Measurements from ENCODE around the gene SLC6A16. TPM values are rescaled to one million over a fixed set of nuclear protein-coding genes. Genes with fewer than 3 reads are reported as not detected.
A peak's percentile ranks its signal among the peaks of the same experiment; 100 is the strongest.

Gene SLC6A16
- total RNA-seq, 1 experiment from 2014 or later, result 5.0 TPM

GRCh38 chr19:49368711-49369358 is 43.8 kb upstream of the SLC6A16 start:
- H3K4me1 ChIP-seq (ENCODE audit: control insufficient read depth in 1 of 2, insufficient read depth in 2 of 2, low read length in 2 of 2), result peaks cover 10% of the 10 kb centered on the region in 2 experiments
- H4K20me1 ChIP-seq (ENCODE audit: insufficient read depth), result no peaks in the 10 kb centered on the region
- H3K9me2 ChIP-seq (ENCODE audit: insufficient read depth), result no peaks in the 10 kb centered on the region
- no peak for ATAC-seq
- DNase-seq (ENCODE audit: low read depth, low spot score), result no peak
- CTCF ChIA-PET, result no interaction called here
- no peaks in the 10 kb centered on the region for H3K36me3 ChIP-seq (ENCODE audit: control insufficient read depth in 1 of 2, insufficient read depth in 2 of 2, low read length in 2 of 2)
- BruUV-seq (replicated peaks), result no TSS peak
- H3K4me3 ChIP-seq (replicated peaks in 1 of 2; ENCODE audit: low read depth in 1 of 2, low read length in 2 of 2), result no peak overlapping the region
- no peaks in the 10 kb centered on the region for H3K79me2 ChIP-seq (ENCODE audit: insufficient read depth, low read length)
- H3K27ac ChIP-seq (ENCODE audit: low read depth, low read length), result no peak overlapping the region
- H3K4me2 ChIP-seq (ENCODE audit: low read length), result no peak overlapping the region
- TF ChIP-seq CBX3 (IDR thresholded peaks at IDR 0.05; ENCODE audit: low read depth) (peak; percentile 92), CEBPB (IDR thresholded peaks at IDR 0.05; ENCODE audit: low read depth) (no peak)
- H2AFZ ChIP-seq (ENCODE audit: low read depth, low read length, poor library complexity, severe bottlenecking), result no peak overlapping the region
- intact Hi-C loops (cut with micrococcal nuclease), result no loop called here
- RAD21 ChIA-PET (ENCODE audit: low non-redundant PET in 1 of 2, low total read pairs in 2 of 2, uncharacterized antibody in 2 of 2, unreplicated experiment in 2 of 2), result no interaction called here
- H3K27me3 ChIP-seq (ENCODE audit: insufficient read depth, low read length), result no peaks in the 10 kb centered on the region
- peaks cover 8 to 13% of the 10 kb centered on the region in 2 experiments; a peak in 2 of 4 replicates for H3K9me3 ChIP-seq (ENCODE audit: control insufficient read depth in 1 of 2, insufficient read depth in 1 of 2, low read depth in 1 of 2, low read length in 2 of 2)
- H3K9ac ChIP-seq (ENCODE audit: low read length), result no peak overlapping the region
- POLR2A ChIA-PET, result no interaction called here

GRCh38 chr19:49366110-49366509 is 41.1 kb upstream of the SLC6A16 start:
- intact Hi-C loops (cut with micrococcal nuclease), result no loop called here
- no peaks in the 10 kb centered on the region for H3K9me2 ChIP-seq (ENCODE audit: insufficient read depth)
- POLR2A ChIA-PET, result no interaction called here
- no peak for TF ChIP-seq RAD21 (IDR thresholded peaks at IDR 0.05; ENCODE audit: low read depth)
- no peak for TF ChIP-seq SP1 (IDR thresholded peaks at IDR 0.05; ENCODE audit: low read depth)
- TF ChIP-seq JUND (IDR thresholded peaks at IDR 0.05), result no peak
- TF ChIP-seq EGR1 (IDR thresholded peaks at IDR 0.05; ENCODE audit: low read depth), result no peak
- TF ChIP-seq FOSL1 (IDR thresholded peaks at IDR 0.05; ENCODE audit: low read depth), result no peak
- TF ChIP-seq ZFX (IDR thresholded peaks at IDR 0.05), result no peak
- TF ChIP-seq SRF (IDR thresholded peaks at IDR 0.05; ENCODE audit: low read depth), result no peak
- no peak for TF ChIP-seq ELF1 (IDR thresholded peaks at IDR 0.05; ENCODE audit: borderline replicate concordance, low read depth)
- TF ChIP-seq REST (IDR thresholded peaks at IDR 0.05; ENCODE audit: low read depth), result no peak
- TF ChIP-seq ZNF274 (IDR thresholded peaks at IDR 0.05; ENCODE audit: low read depth, low read length), result no peak
- TF ChIP-seq ATF3 (IDR thresholded peaks at IDR 0.05), result no peak
- TF ChIP-seq EZH2 (IDR thresholded peaks at IDR 0.05), result no peak
- TF ChIP-seq POLR2A (IDR thresholded peaks at IDR 0.05; ENCODE audit: borderline replicate concordance, extremely low read depth, insufficient read depth, insufficient read length), result no peak
- no peak for TF ChIP-seq YY1 (IDR thresholded peaks at IDR 0.05; ENCODE audit: extremely low read depth, insufficient replicate concordance, low read depth, low read length)
- TF ChIP-seq CEBPB (IDR thresholded peaks at IDR 0.05; ENCODE audit: low read depth), result no peak
- no peak for TF ChIP-seq CTCF (IDR thresholded peaks at IDR 0.05 in 2 of 3, conservative IDR thresholded peaks at IDR 0.05 in 1 of 3; ENCODE audit: borderline replicate concordance in 1 of 3, insufficient read depth in 1 of 3, low read depth in 2 of 3, low read length in 2 of 3)

More at GRCh38 chr19:49366110-49366509, 41.1 kb upstream of the SLC6A16 start:
- H3K79me2 ChIP-seq (ENCODE audit: insufficient read depth, low read length), result peaks cover 3% of the 10 kb centered on the region; the same call in 1 of the 2 replicates
- no peaks in the 10 kb centered on the region for H3K27me3 ChIP-seq (ENCODE audit: insufficient read depth, low read length)
- RAD21 ChIA-PET (ENCODE audit: low non-redundant PET in 1 of 2, low total read pairs in 2 of 2, uncharacterized antibody in 2 of 2, unreplicated experiment in 2 of 2), result no interaction called here
- H3K4me3 ChIP-seq (replicated peaks in 1 of 2; ENCODE audit: low read depth in 1 of 2, low read length in 2 of 2), result no peak overlapping the region
- H3K36me3 ChIP-seq (ENCODE audit: control insufficient read depth in 1 of 2, insufficient read depth in 2 of 2, low read length in 2 of 2), result no peaks in the 10 kb centered on the region
- no TSS peak for BruUV-seq (replicated peaks)
- peaks cover 8 to 13% of the 10 kb centered on the region in 2 experiments; a peak in 2 of 4 replicates for H3K9me3 ChIP-seq (ENCODE audit: control insufficient read depth in 1 of 2, insufficient read depth in 1 of 2, low read depth in 1 of 2, low read length in 2 of 2)
- H4K20me1 ChIP-seq (ENCODE audit: insufficient read depth), result no peaks in the 10 kb centered on the region
- DNase-seq (ENCODE audit: low read depth, low spot score) (no peak), ATAC-seq (no peak)
- CTCF ChIA-PET, result no interaction called here
- no peak overlapping the region for H3K4me2 ChIP-seq (ENCODE audit: low read length)
- H3K9ac ChIP-seq (ENCODE audit: low read length), result no peak overlapping the region
- peaks cover 10 to 25% of the 10 kb centered on the region in 2 experiments for H3K4me1 ChIP-seq (ENCODE audit: control insufficient read depth in 1 of 2, insufficient read depth in 2 of 2, low read length in 2 of 2)
- H3K27ac ChIP-seq (ENCODE audit: low read depth, low read length), result no peak overlapping the region
- no peak overlapping the region for H2AFZ ChIP-seq (ENCODE audit: low read depth, low read length, poor library complexity, severe bottlenecking)

Measured in HCT116 (cell line).